GM19467 (cell line): ENCODE data around the gene PCDHA5.

Experiments used
- ATAC-seq: cut with Tn5 transposase; IDR thresholded peaks from one replicate; pipeline ENCODE4 v1.9.1; 2021; ENCODE audit warnings: mild to moderate bottlenecking, moderate library complexity; ENCODE audit not compliant: unreplicated experiment

PCDHA5 gene

GRCh38 chr5:140857987-140858240 is 36.5 kb downstream of the PCDHA5 start:
- no peak for ATAC-seq

GRCh38 chr5:140862441-140863295 is 41.3 kb downstream of the PCDHA5 start:
- no peak for ATAC-seq

- ATAC-seq, result no peak
Measured at GRCh38 chr5:140868721-140869554, 47.5 kb downstream of the PCDHA5 start, which contains the start of gene PCDHA11. PCDHA11 (plus strand) TSS chr5:140868957; CDS start chr5:140869104, 147 bp downstream.

GRCh38 chr5:140869555-140869886 is 48.1 kb downstream of the PCDHA5 start:
- no peak for ATAC-seq

GRCh38 chr5:140870221-140871201 is 49.1 kb downstream of the PCDHA5 start:
- no peak for ATAC-seq
